GM19324 (cell line): ENCODE data around the gene PRMT7.
"Not testable (repeated sequence)": the region's sequence is repeated elsewhere in the genome, so short reads cannot be mapped to it uniquely, and the experiment has no call there.

ENCODE experiments used
- ATAC-seq: cut with Tn5 transposase; IDR thresholded peaks from one replicate; pipeline ENCODE4 v1.9.1; 2021; ENCODE audit warnings: mild to moderate bottlenecking, moderate library complexity; ENCODE audit not compliant: unreplicated experiment, low FRiP score

PRMT7 gene

DNA sequence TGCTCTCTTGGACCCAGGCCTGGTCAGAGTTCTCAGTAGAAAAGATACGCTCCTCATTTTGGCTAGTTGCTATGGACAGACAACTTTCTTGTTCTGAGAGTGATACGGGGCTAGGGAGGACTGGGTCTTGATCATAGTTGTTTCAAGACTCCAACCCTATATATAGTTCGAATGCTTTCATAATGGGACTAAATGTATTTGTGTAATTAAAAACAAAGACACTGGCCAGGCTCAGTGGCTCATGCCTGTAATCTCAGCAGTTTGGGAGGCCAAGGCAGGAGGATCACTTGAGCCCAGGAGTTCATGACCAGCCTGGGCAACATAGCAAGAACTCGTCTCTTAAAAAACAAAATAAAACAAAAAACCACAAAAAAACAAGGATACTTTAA, 28.8 kb upstream of the PRMT7 start:
- ATAC-seq, result no peak

DNA sequence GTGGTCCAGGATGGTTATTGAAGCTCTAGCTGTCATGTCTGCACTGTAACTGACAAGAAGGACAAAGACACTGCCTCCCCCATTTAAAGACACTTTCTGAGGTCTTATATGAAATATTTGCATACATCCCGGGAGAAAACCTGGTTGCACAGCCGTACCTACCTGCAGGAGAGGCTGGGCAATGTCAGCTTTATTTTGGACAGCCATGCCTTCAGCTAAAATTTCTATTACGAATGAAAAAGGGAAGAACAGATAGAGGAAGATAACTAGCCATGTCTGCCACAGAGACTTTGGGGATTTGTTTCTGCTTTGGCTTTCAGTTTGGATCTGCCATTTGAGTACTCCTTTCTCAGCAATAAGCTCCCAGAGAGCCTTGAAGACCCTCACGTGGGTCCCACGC, 27.5 kb upstream of the PRMT7 start:
- ATAC-seq, result no peak

DNA sequence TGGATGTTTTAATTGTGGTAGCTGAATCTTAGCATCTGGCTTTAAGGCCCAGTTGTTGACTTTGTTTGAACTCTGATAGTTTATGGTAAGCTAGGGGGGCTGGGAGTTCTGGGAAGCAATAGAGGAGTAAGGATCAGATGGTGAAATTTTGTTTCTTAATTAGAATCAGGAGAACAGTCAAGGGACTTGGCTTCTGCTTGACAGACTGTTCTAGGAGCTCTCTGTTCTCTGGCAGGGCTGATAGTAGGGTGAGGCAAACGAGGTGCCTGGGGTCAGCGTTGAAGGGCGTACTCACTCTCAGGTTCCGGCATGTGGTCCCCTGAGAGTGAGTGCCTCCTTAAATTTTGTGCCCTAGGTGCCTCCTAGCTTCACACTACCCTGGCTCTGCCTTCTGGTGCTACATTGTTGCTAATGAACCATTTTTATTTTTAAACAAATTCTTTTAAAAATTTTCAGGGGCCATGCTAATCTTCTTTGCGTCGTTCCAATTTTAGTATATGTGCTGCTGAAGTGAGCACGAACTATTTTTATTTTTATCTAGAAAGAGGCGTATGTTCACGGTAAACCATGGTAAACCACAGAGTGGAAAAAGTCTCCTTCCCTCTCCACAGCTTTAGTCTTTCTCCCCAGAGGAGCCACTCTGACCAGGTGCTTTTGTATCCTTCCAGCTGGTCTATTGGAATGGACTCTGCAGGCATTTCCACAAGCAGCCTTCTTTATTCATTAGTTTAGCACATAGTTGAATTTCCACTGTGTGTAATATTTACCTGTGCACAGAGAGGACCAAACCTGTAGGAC, 26.8 kb upstream of the PRMT7 start:
- ATAC-seq, result no peak

DNA sequence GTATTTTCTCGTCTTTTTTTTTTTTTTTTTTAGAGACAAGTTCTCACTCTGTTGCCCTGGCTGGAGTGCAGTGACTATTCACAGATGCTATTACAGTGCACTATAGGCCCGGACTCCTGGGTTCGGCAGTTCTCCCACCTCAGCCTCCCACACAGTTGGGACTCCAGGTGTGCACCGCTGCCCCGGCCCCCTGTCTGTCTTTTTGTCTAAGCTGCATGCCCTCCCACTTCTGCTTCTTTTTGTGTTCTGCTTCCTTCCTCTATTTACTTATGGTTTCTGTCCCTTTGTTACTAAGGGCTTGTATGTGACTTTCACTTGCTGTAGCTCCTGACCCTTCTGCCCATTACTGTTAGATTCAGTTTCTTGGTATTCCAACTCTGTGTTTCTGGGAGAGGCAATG, 26.0 kb upstream of the PRMT7 start:
- peak; percentile 49 for ATAC-seq

GRCh38 chr16:68285683-68286082, 25.1 kb upstream of the PRMT7 start:
- ATAC-seq, result no peak

DNA sequence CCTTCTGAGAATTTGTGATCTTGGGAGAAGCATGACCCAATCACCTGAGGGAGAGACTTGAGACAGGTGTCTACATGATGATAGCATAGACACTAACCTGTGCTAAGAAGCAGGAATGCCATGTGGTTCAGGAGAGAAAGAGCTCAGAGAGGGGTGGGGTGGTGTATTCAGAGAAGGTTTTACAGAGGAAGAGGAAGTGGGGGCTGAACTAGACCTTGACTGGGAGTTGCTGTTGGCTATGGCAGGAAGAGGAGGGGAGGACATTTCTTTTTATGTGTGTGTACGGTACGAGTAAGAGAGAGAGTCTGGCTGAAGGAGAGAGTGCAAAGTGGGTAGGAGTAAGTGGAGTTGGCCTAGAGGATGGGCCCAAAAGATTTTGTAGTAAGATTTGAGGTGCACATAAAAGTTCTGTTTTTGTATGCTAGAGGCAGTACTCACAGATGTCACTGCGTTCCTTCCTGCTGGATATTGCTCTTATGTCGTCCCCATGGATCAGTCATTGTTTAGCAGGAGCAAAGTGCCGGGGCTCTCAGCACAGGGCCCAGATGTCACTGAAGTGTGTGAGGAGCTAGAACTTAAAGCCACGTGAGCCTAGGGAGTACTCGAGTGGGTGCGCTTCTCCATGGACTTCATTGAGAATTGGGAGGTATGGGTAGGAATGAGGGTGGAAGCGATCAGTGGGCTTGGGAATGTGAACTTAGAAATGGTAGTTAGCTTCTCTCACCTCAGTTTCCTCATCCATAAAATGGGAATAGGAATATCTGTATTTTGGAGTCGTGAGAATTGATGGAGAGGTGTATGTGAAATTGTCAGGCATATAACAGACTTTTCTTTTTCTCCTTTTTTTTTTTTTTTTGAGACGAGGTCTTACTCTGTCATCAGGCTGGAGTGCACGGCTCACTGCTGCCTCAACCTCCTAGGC, 24.4 kb upstream of the PRMT7 start:
- ATAC-seq, result no peak

DNA sequence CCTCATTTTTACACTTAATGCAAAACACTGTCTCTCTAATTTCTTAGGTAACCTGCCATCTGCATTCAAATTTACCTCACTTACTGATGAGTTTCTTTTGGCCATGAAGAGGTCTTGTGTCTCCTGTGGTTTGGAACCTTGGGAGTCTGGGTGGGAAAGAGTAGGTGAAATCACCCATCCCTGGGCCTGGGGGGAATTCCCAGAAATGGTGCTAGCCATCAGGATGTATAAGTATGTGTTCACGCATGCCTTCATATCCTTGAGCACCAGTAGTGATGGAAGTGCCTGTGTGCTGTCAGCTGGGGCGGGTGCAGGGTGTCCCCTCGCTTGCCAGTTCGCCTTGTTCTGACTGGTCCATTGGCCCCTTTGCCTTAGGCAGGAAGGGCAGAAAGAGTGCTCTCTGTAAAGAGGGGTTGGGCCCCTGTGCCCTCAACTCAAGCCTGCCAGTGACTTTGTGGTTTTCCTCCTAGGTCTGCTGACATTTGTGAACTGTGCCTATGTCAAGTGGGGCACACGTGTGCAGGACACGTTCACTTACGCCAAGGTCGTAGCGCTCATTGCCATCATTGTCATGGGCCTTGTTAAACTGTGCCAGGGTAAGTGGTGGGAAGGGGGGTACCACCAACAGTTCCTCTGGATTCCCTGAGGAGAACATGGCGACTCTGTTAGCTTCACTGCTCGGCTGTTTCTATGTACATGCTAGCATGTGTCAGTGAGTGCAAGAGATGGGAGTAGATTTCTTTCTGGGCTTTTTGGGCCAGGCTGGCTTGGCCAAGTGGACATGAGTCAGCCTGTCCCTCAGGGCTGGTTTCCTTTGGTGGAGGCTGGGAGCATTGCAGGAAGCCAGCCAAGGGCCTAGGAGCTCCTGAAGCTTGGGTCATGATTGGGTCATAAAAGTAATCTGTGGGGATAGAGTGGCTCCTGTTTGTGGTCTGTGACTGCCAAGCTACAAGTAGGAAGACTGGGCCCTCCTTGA, 23.3 kb upstream of the PRMT7 start:
- no peak for ATAC-seq

DNA sequence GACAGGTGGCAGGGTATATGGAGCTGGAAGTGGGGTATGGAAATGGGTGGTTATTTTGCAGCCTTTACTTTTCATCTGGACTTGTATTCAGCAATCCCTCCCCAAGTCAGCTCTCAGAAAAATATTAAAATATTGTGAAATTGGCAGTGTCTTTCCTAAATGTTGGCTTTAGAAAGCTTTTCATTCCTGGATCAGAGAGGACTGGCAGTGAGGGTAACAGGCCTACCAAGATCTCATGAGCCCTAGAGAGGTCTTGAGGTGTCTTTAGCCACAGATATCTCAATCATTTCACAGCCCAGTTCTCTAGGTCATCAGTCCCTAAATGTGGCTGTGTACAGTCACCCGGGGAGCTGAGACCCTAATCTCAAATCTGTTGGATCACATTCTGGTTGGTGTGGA, 22.6 kb upstream of the PRMT7 start:
- ATAC-seq, result no peak

DNA sequence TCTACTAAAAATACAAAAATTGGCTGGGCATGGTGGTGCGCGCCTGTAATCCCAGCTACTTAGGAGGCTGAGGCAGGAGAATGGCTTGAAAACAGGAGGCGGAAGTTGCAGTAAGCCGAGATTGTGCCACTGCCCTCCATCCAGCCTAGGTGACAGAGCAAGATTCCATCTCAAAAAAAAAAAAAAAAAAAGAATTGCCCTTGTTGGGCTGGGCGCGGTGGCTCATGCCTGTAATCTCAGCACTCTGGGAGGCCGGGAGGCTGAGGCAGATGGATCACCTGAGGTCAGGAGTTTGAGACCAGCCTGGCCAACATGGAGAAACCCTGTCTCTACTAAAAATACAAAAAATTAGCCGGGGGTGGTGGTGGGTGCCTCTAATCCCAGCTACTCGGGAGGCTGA, 22.0 kb upstream of the PRMT7 start:
- ATAC-seq, result not testable (repeated sequence)

DNA sequence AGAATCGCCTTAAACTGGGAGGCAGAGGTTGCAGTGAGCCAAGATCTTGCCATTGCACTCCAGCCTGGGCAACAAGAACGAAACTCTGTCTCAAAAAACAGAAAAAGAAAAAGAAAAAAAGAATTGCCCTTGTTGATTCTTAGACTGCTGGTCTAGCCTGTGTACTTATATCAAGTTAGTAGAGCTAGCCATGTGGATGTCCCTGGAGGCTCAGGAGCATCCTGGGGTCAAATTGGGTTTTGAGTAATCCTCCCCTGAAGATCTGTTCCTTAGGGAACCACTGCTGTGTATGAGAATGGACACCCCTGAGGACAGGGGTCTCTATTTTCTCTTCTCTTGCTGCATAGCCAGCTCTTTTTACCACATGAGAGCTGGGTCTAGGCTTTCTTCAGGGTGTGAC, 21.6 kb upstream of the PRMT7 start:
- no peak for ATAC-seq

DNA sequence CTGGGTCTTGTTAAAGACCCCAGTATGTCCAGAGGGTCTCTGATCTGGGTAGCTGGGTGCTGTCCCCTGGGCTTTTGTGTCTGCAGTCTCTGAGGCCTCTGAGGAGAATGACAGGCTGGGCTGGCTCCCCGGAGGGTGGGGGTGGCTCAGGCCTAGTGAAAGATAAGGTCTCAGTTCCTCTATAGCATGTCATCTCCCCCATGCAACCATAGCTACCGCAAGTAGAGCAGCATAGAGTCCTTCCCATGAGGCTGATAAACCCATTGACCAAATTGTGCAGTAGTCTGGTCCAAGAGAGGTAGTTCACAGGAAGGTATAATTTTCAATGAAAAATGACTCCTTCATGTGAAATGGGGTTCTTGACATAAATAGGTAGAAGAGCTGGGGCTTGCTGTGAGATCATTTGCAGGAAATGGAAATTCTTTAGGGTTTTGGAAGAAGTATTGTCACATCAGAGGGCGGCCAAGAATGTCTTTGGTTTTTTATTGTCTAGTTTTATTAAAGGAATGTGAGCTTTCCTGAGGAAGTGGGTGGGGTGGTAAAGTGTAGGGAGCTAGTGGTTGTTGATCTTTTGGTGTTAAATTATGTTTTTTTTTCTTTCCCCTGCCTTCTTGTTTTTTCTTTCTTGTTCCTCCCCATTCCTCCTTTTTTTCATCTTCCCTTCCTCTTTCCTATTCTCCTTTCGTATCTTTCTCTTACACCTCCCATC, 21.0 kb upstream of the PRMT7 start:
- ATAC-seq, result peak; percentile 49

DNA sequence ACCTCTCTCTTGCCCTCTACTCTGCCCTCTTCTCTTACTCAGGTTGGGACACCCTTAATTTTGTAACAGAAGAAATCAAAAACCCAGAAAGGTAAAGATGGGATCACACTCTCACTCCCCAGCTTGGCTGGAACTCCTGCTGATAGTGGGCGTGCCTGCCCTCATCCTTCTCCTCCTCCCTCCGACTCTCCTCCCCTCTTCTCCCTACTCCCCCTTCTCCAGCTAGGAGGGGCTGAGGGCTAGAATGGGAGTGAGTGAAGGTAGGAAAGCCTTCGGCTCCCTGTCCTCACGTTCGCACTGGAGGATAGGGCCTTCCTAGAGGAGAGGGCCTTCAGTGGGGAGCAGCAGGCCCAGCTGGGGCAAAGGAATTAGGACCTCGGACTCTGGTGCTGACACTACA, 20.4 kb upstream of the PRMT7 start:
- ATAC-seq, result no peak

GRCh38 chr16:68291227-68291626, 19.6 kb upstream of the PRMT7 start:
- ATAC-seq, result no peak

- no peak for ATAC-seq
Observed at GRCh38 chr16:68292425-68292824, 18.4 kb upstream of the PRMT7 start.

DNA sequence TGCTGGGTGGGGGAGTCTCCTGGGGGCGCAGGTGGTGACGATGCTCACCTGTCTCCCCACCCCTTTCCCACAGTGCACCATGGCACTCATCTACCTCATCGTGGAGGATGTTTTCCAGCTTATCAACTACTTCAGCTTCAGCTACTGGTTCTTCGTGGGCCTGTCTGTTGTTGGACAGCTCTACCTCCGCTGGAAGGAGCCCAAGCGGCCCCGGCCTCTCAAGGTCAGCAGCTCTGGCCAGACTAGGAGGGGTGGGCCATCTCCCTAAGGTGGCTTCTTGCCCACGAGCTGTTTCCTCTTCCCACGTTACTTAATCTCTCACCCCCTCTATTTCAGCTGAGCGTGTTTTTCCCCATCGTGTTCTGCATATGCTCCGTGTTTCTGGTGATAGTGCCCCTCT, 14.5 kb upstream of the PRMT7 start:
- ATAC-seq, result no peak

- ATAC-seq, result no peak
Observed at GRCh38 chr16:68296693-68297092, 14.1 kb upstream of the PRMT7 start.

- no peak for ATAC-seq
Observed at GRCh38 chr16:68297908-68298307, 12.9 kb upstream of the PRMT7 start.

GRCh38 chr16:68298312-68298711, 12.5 kb upstream of the PRMT7 start:
- no peak for ATAC-seq

- ATAC-seq, result no peak
Observed at GRCh38 chr16:68298907-68299561, 11.8 kb upstream of the PRMT7 start.
